Measurements from ENCODE around the gene FBH1.
"Not testable (repeated sequence)": the region's sequence is repeated elsewhere in the genome, so short reads cannot be mapped to it uniquely, and the experiment has no call there.

Gene FBH1

DNA sequence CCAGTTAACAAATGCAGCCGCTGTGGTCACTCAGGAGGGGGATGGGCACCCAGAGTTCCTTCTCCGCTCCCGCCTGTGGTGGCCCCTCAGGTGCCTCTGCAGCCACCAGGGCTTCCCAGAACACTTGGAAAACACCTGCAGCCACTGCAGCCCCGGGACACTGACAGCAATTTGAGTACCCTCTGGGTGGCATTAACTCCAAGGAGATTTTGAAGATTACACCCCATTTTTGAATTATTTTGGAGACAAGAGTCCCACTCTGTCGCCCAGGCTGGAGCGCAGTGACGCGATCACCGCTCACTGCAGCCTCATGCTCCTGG lies 55.1 kb downstream of the FBH1 start:
- H3K27ac ChIP-seq (ENCODE audit: insufficient read depth, low read length, poor library complexity, severe bottlenecking), result no peak overlapping the region

DNA sequence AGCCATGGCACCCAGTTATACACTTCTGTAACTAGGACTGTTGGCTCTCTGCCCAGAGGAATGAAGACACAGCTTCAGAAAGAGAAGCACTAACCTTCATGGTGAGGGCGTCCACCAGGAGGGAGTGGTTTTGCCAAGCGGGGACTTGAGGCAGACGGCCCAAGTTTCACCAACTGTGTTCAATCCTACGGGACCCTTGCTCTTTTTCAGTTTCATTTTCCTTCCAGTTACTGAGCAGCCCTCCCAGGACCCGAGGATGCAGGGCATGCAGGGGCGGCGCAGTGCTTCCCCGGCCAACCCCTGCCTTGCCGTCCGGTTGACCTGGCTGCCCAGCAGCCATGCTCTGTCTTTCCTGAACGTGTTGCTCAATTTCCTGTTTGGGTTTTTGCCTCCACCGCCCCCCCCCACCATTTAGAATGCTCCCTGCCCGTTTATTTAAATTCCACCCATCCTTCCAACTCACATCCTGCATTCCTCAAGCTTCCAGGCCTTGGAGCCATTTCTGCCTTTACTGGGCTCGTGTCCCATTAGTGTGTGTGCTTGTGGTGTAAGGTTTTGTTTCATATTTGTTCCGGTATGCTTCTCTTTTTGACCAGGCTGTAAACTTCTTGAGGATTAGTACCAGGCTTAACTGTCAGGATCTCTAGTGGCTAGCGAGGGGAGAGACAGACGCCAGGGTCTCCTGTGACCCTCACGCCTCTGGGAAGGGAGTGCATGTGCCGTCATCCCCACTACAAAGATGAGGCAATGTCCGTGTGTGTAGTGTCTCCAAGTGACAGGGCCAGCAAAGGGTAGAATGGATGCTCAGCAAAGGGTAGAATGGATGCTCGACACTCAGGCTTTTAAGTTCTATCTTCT lies 55.7 kb downstream of the FBH1 start:
- H3K27ac ChIP-seq (ENCODE audit: insufficient read depth, low read length, poor library complexity, severe bottlenecking), result no peak overlapping the region

More for the DNA sequence above, 55.1 kb downstream of the FBH1 start:
- no peak for DNase-seq
- Histone ChIP-seq H3K27me3 (replicated peaks; ENCODE audit: control insufficient read depth, insufficient read depth, low read length, poor library complexity, severe bottlenecking) (no peaks in the 10 kb centered on the region), H3K9me3 (ENCODE audit: control insufficient read depth, low read length) (no peaks in the 10 kb centered on the region), H3K4me3 (ENCODE audit: insufficient read depth, low read depth, low read length, poor library complexity, severe bottlenecking) (no peak overlapping the region), H3K4me1 (ENCODE audit: control insufficient read depth, insufficient read depth, low read length, poor library complexity, severe bottlenecking) (no peaks in the 10 kb centered on the region), H3K36me3 (ENCODE audit: control insufficient read depth, insufficient read depth, low read length) (no peaks in the 10 kb centered on the region)

DNA sequence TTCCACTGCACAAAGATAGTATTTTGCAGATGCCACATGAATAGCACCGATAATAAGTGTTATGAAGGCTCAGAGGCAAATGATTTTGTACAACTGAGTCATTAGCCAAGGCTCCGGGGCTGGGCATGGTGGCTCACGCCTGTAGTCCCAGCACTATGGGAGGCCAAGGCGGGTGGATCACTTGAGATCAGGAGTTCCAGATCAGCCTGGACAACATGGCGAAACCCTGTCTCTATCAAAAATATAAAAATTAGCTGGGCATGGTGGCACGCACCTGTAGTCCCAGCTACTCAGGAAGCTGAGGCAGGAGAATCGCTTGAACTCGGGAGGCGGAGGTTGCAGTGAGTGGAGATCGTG lies 56.4 kb downstream of the FBH1 start:
- not testable (repeated sequence) for DNase-seq; H3K4me3 ChIP-seq (ENCODE audit: insufficient read depth, low read depth, low read length, poor library complexity, severe bottlenecking); H3K4me1 ChIP-seq (ENCODE audit: control insufficient read depth, insufficient read depth, low read length, poor library complexity, severe bottlenecking); H3K36me3 ChIP-seq (ENCODE audit: control insufficient read depth, insufficient read depth, low read length); H3K27ac ChIP-seq (ENCODE audit: insufficient read depth, low read length, poor library complexity, severe bottlenecking); H3K9me3 ChIP-seq (ENCODE audit: control insufficient read depth, low read length); H3K27me3 ChIP-seq (replicated peaks; ENCODE audit: control insufficient read depth, insufficient read depth, low read length, poor library complexity, severe bottlenecking)

More for the DNA sequence above, 55.7 kb downstream of the FBH1 start:
- no peaks in the 10 kb centered on the region for H3K36me3 ChIP-seq (ENCODE audit: control insufficient read depth, insufficient read depth, low read length)
- H3K9me3 ChIP-seq (ENCODE audit: control insufficient read depth, low read length), result no peaks in the 10 kb centered on the region
- no peak for DNase-seq
- H3K27me3 ChIP-seq (replicated peaks; ENCODE audit: control insufficient read depth, insufficient read depth, low read length, poor library complexity, severe bottlenecking), result no peaks in the 10 kb centered on the region
- no peak overlapping the region for H3K4me3 ChIP-seq (ENCODE audit: insufficient read depth, low read depth, low read length, poor library complexity, severe bottlenecking)
- H3K4me1 ChIP-seq (ENCODE audit: control insufficient read depth, insufficient read depth, low read length, poor library complexity, severe bottlenecking), result no peaks in the 10 kb centered on the region

DNA sequence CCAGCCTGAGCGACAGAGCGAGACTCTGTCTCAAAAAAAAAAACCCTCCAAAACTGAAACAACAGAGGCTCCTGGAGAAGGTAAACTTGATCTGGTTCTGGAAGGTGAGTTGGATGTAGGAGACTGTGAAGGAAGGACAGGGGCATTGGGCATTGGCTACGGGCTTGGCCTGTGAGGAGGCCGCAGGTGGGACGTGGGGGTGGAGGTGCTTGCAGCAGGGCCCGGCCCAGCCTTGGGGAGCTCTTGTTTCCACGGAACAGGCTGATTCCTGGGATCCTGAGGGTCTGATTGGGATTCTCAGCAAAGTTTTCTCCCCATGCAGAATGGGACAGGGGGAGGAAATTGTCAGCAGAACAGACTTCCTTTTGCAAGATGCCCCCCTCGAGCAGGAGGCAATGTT lies 56.7 kb downstream of the FBH1 start:
- Histone ChIP-seq H3K4me1 (ENCODE audit: control insufficient read depth, insufficient read depth, low read length, poor library complexity, severe bottlenecking) (no peaks in the 10 kb centered on the region), H3K27me3 (replicated peaks; ENCODE audit: control insufficient read depth, insufficient read depth, low read length, poor library complexity, severe bottlenecking) (no peaks in the 10 kb centered on the region), H3K27ac (ENCODE audit: insufficient read depth, low read length, poor library complexity, severe bottlenecking) (no peak overlapping the region), H3K4me3 (ENCODE audit: insufficient read depth, low read depth, low read length, poor library complexity, severe bottlenecking) (no peak overlapping the region), H3K36me3 (ENCODE audit: control insufficient read depth, insufficient read depth, low read length) (no peaks in the 10 kb centered on the region), H3K9me3 (ENCODE audit: control insufficient read depth, low read length) (no peaks in the 10 kb centered on the region)
- DNase-seq, result no peak

DNA sequence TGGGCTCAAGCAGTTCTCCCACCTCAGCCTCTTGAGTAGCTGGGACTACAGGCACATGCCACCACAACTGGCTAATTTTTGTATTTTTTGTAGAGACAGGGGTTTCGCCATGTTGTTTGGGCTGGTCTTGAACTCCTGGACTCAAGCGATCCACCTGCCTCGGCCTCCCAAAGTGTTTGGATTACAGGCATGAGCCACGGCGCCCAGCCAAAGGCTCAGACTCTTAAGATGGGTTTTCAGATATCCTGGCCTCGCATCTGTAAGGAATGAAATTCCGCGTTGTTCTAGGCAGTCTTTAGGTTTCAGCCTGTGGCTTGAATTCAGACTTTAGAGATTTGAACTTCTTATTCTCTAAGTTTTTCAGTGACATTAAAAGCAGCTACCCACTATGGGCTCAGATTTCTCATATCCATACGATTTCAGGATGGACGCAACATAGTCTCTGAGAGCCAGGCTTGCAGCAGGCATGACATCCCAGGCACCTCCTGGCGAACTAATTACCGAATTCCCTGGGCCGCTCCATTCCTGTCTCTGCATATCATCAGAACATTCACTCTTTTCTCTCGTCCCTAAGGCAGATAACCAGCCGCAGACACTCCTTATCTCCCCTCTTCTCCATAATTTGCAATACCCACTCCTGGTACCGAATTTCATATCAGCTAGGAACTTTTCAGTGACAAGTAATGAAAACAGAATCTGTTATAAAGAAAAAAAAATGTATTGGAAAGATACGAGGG lies 57.6 kb downstream of the FBH1 start:
- DNase-seq, result no peak
- H3K27ac ChIP-seq (ENCODE audit: insufficient read depth, low read length, poor library complexity, severe bottlenecking), result no peak overlapping the region
- no peaks in the 10 kb centered on the region for H3K4me1 ChIP-seq (ENCODE audit: control insufficient read depth, insufficient read depth, low read length, poor library complexity, severe bottlenecking)
- no peak overlapping the region for H3K4me3 ChIP-seq (ENCODE audit: insufficient read depth, low read depth, low read length, poor library complexity, severe bottlenecking)
- no peaks in the 10 kb centered on the region for H3K9me3 ChIP-seq (ENCODE audit: control insufficient read depth, low read length)
- peaks cover 2% of the 10 kb centered on the region for H3K36me3 ChIP-seq (ENCODE audit: control insufficient read depth, insufficient read depth, low read length)
- H3K27me3 ChIP-seq (replicated peaks; ENCODE audit: control insufficient read depth, insufficient read depth, low read length, poor library complexity, severe bottlenecking), result no peaks in the 10 kb centered on the region

DNA sequence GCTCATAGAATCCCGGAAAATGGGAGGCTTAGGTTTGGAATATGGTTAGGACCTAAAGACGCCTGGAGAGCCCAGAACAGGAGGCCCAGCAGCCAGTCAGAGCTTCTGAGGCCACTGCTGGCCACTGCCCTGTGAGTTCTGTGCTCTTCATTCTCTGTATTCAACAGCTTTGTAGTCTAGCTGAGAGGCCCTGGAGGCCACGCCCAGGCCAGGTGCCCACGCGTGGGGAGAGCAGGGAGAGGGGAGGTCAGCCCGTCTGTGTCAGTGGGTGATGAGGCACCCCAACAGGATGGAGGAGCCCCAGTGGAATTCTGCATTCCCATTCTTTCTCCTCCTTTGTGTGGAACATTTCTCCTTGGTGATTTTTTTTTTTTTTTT lies 58.2 kb downstream of the FBH1 start:
- DNase-seq, result no peak
- Histone ChIP-seq H3K36me3 (ENCODE audit: control insufficient read depth, insufficient read depth, low read length) (peaks cover 8% of the 10 kb centered on the region), H3K27ac (ENCODE audit: insufficient read depth, low read length, poor library complexity, severe bottlenecking) (no peak overlapping the region), H3K4me1 (ENCODE audit: control insufficient read depth, insufficient read depth, low read length, poor library complexity, severe bottlenecking) (no peaks in the 10 kb centered on the region), H3K27me3 (replicated peaks; ENCODE audit: control insufficient read depth, insufficient read depth, low read length, poor library complexity, severe bottlenecking) (no peaks in the 10 kb centered on the region), H3K4me3 (ENCODE audit: insufficient read depth, low read depth, low read length, poor library complexity, severe bottlenecking) (no peak overlapping the region), H3K9me3 (ENCODE audit: control insufficient read depth, low read length) (no peaks in the 10 kb centered on the region)

DNA sequence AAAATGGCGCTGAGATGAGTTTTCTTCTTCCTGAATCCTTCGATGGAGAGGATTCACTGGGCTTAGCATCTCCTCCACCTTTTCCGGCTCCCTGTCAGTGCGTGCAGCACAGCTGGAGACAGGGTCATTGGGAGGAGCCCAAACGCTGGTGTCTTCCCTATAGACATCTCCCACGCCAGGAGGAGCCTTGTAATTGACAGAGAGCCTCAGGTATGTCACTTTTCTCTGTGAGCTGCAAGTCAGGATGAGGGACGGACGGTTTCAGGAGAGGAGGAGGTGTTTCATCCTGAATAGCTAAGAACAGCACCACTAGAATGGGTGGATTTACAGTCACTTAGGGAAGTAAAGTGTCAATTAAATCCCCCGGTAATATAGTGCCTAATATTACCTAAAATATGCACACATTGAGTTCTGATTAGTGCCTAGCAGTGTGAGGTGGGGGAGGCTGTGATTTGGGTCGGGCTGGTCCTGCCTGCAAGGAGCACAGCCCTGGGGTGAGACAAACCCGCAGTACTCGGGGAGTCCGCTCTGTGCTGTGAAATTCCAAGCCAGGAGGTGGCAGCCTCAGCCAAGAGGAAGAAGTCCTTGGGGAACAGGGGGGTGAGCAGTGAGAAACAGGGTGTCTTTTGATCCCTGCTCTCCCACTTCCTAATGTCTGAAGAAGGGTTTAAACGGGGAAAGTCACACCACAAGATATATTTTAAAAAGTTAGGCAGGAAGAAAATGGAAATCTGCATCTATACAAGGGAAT lies 59.1 kb downstream of the FBH1 start:
- H3K36me3 ChIP-seq (ENCODE audit: control insufficient read depth, insufficient read depth, low read length), result peaks cover 9% of the 10 kb centered on the region
- no peak overlapping the region for H3K4me3 ChIP-seq (ENCODE audit: insufficient read depth, low read depth, low read length, poor library complexity, severe bottlenecking)
- no peaks in the 10 kb centered on the region for H3K4me1 ChIP-seq (ENCODE audit: control insufficient read depth, insufficient read depth, low read length, poor library complexity, severe bottlenecking)
- no peak overlapping the region for H3K27ac ChIP-seq (ENCODE audit: insufficient read depth, low read length, poor library complexity, severe bottlenecking)
- DNase-seq, result no peak
- no peaks in the 10 kb centered on the region for H3K27me3 ChIP-seq (replicated peaks; ENCODE audit: control insufficient read depth, insufficient read depth, low read length, poor library complexity, severe bottlenecking)
- H3K9me3 ChIP-seq (ENCODE audit: control insufficient read depth, low read length), result no peaks in the 10 kb centered on the region

DNA sequence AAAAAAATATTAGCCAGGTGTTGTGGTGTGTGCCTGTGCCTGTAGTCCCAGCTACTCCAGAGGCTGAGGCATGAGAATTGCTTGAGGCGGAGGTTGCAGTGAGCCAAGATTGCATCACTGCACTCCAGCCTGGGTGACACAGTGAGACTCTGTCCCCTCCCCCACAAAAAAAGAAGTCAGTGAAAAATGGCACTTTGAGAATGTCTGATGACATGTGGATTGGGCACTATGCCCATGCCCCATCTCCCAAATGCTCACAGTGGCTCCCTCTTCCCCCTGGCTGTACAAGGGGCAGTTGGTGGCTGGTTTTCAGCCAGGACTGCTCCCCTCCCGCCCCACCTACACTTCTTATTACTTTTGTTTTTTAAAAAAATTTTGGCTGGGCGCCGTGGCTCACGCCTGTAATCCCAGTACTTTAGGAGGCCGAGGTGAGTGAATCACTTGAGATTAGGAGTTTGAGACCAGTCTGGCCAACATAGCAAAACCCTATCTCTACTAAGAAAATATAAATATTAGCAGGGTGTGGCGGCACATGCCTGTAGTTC lies 61.2 kb downstream of the FBH1 start:
- H3K27me3 ChIP-seq (replicated peaks; ENCODE audit: control insufficient read depth, insufficient read depth, low read length, poor library complexity, severe bottlenecking), result no peaks in the 10 kb centered on the region
- H3K4me3 ChIP-seq (ENCODE audit: insufficient read depth, low read depth, low read length, poor library complexity, severe bottlenecking), result no peak overlapping the region
- H3K9me3 ChIP-seq (ENCODE audit: control insufficient read depth, low read length), result no peaks in the 10 kb centered on the region
- H3K36me3 ChIP-seq (ENCODE audit: control insufficient read depth, insufficient read depth, low read length), result peaks cover 9% of the 10 kb centered on the region
- no peak overlapping the region for H3K27ac ChIP-seq (ENCODE audit: insufficient read depth, low read length, poor library complexity, severe bottlenecking)
- no peaks in the 10 kb centered on the region for H3K4me1 ChIP-seq (ENCODE audit: control insufficient read depth, insufficient read depth, low read length, poor library complexity, severe bottlenecking)
- DNase-seq, result no peak

DNA sequence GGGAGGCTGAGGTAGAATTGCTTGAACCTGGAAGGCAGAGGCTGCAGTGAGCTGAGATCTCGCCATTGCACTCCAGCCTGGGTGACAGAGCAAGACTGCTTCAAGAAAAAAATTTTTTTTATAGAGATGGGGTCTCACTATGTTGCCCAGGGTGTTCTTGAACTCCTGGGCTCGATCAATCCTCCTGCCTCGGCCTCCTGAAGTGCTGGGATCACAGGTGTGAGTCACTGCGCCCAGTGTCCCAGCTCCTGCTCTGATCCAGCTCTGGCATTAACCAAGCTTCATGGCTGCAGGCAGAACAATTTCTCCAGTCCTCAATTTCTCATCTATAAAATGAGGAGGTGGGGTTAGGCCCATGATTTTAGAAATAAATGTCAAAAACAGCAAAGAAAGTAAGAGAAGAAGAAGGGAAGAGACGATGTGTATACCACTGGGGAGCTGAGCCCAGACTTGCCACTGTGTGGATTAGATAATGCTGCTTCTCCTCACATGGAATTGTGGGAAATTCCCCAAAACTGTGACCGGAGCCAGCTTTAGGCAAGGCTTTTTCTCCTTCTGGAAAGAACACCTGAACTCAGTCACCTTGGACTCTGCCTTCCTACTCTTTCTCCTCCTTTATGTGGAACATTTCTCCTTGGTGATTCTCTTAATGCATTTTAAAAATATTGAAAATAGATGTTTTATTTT lies 61.8 kb downstream of the FBH1 start:
- H3K27ac ChIP-seq (ENCODE audit: insufficient read depth, low read length, poor library complexity, severe bottlenecking), result no peak overlapping the region
- H3K4me1 ChIP-seq (ENCODE audit: control insufficient read depth, insufficient read depth, low read length, poor library complexity, severe bottlenecking), result no peaks in the 10 kb centered on the region
- peaks cover 9% of the 10 kb centered on the region for H3K36me3 ChIP-seq (ENCODE audit: control insufficient read depth, insufficient read depth, low read length)
- no peak overlapping the region for H3K4me3 ChIP-seq (ENCODE audit: insufficient read depth, low read depth, low read length, poor library complexity, severe bottlenecking)
- DNase-seq, result no peak
- no peaks in the 10 kb centered on the region for H3K9me3 ChIP-seq (ENCODE audit: control insufficient read depth, low read length)
- H3K27me3 ChIP-seq (replicated peaks; ENCODE audit: control insufficient read depth, insufficient read depth, low read length, poor library complexity, severe bottlenecking), result no peaks in the 10 kb centered on the region
